Heart left ventricle (tissue), 16 donors: Measurements from ENCODE around the gene PADI6. TPM values are rescaled to one million over a fixed set of nuclear protein-coding genes. Genes with fewer than 3 reads are reported as not detected.

Experiments
- ATAC-seq, 4 donors: fragments of 200-7000 bp; cut with Tn5 transposase; one replicate each; pipeline ENCODE4 v1.9.1; 2020 to 2022; ENCODE audit warnings: moderate library complexity in 4 of 4, mild to moderate bottlenecking in 3 of 4, moderate number of reproducible peaks in 1 of 4
- DNase-seq, 5 donors: peaks; one replicate each; pipeline ENCODE4 v3.0.0-alpha.2; 2020
- H3K27ac ChIP-seq, 12 donors: fragments of 200-600 bp; sonication (generic) in 4 of 12; one replicate each; pipeline versions ENCODE4 v1.5.0 to v1.8.0; 2016 to 2022; ENCODE audit warnings: mild to moderate bottlenecking in 2 of 12
- H3K27me3 ChIP-seq, 9 donors: fragments of 200-600 bp; sonication (generic) in 2 of 9; one replicate each; pipeline versions ENCODE4 v1.5.1 to v1.8.0; 2016 to 2022; ENCODE audit warnings: mild to moderate bottlenecking in 3 of 9
- H3K36me3 ChIP-seq, 9 donors: fragments of 200-600 bp; sonication (generic) in 2 of 9; one replicate each; pipeline versions ENCODE4 v1.5.0 to v1.8.0; 2018 to 2022; ENCODE audit warnings: mild to moderate bottlenecking in 2 of 9
- H3K4me1 ChIP-seq, 12 donors: fragments of 200-600 bp; sonication (generic) in 4 of 12; one replicate each; pipeline versions ENCODE4 v1.5.0 to v1.8.0; 2016 to 2022; ENCODE audit warnings: mild to moderate bottlenecking in 3 of 12
- H3K4me3 ChIP-seq, 12 donors: fragments of 200-600 bp; sonication (generic) in 4 of 12; one replicate each; pipeline versions ENCODE4 v1.5.0 to v1.8.0; 2017 to 2022; ENCODE audit warnings: mild to moderate bottlenecking in 9 of 12, moderate library complexity in 4 of 12
- H3K9me3 ChIP-seq, 12 donors: fragments of 200-600 bp; sonication (generic) in 4 of 12; one replicate each; pipeline versions ENCODE4 v1.5.0 to v1.8.0; 2016 to 2022; ENCODE audit warnings: mild to moderate bottlenecking in 1 of 12
- CTCF ChIP-seq, 12 donors: fragments of 200-600 bp; sonication (generic) in 4 of 12; IDR thresholded peaks; one replicate each; pipeline versions ENCODE4 v1.5.0 to v1.8.0; 2018 to 2022; ENCODE audit warnings: antibody characterized with exemption in 12 of 12, mild to moderate bottlenecking in 5 of 12
- POLR2A ChIP-seq, 2 donors: fragments of 450-650 bp; IDR thresholded peaks; one replicate each; pipeline ENCODE4 v1.6.1; 2017; ENCODE audit warnings: antibody characterized with exemption in 2 of 2, mild to moderate bottlenecking in 2 of 2, moderate library complexity in 2 of 2
- WGBS, 4 donors: extraction: QIAGEN DNeasy Blood & Tissue Kit in 2 of 4; methylation state at CpG; one replicate each; pipeline versions ENCODE4 v1.1.5 to v1.1.7; 2013 to 2018; 5-methylcytosine and 5-hydroxymethylcytosine counted together
- intact Hi-C, 10 donors: fragments of 100-400 bp; cut with DNase I; formaldehyde crosslinking; loops; one replicate each; pipeline versions ENCODE4 v1.11.1 to v1.14.2; 2022
- polyA plus RNA-seq, 2 donors: library from polyadenylated mRNA; stranded (reverse); fragments of 200-250 nt; gene quantifications; one replicate each; pipeline ENCODE4 v1.2.3, GENCODE V29; 2013
- total RNA-seq, 9 donors: library from RNA; depleted of rRNA in 2 of 9; stranded (reverse); fragments of >200 nt in 2 of 9; fragmentation: NEBNext Ultra II Directional in 3 of 9; extraction: Animal tissue kit (Norgen Biotek cat#: 25700) in 3 of 9; gene quantifications; one replicate each; pipeline versions ENCODE4 v1.1.0 to v1.2.4, GENCODE V29; 2016 to 2023
- donor health status: ischemic (EF 13 %, LVEDD 7.1; RV severe dilation, severe dysfunction).
- donor health status: healthy with polysubstance abuse.
- donor health status: DM: no; HTN: yes; CAD: no.
- donor health status: DM: no; HTN: no; CAD: no.
- donor health status: ischemic (EF 25% LVEDD 6.9; RV normal size, moderate dysfunction).
- donor health status: ischemic (EF 25% LVEDD 5.7; RV mildly dilated, moderate dysfunction).
- donor health status: healthy.
- donor health status: DM: yes; HTN: yes; CAD: no.
- donor health status: ischemic (EF 35%, LVEDD 5.7; RV mildly dilated, moderate dysfunction).
- donor health status: nonischemic (EF 11% LVEDD 7.7; RV severe dilation, severe dysfunction).
- donor health status: DM: yes; HTN: yes; CAD: no.
- donor health status: PGD.
- donor health status: ischemic (EF 29% LVEDD 5.4; RV normal size, mild dysfunction).
- donor health status: nonischemic (EF 23%, LVEDD 6.1; RV moderate dilation, normal function).

PADI6 gene
- total and polyA plus RNA-seq, 11 donors, result not detected

- H3K9me3 ChIP-seq, result no peaks in the 10 kb centered on the region
- H3K4me3 ChIP-seq, result no peak overlapping the region
- DNase-seq (no peak), ATAC-seq (no peak)
- WGBS, 4 donors, result 69 to 81% (median 75%) methylated on average over 6 to 7 of the region's 7 CpGs
- TF ChIP-seq POLR2A (IDR thresholded peaks at IDR 0.05) (no peak), CTCF (IDR thresholded peaks at IDR 0.05) (no peak)
- intact Hi-C loops, result no loop called here
- no peak overlapping the region for H3K27ac ChIP-seq
- no peaks in the 10 kb centered on the region for H3K4me1 ChIP-seq
- H3K27me3 ChIP-seq, result peaks cover 0 to 61% (median 2%) of the 10 kb centered on the region in 9 donors
- no peaks in the 10 kb centered on the region for H3K36me3 ChIP-seq
These were observed 21.0 kb upstream of the PADI6 start for GRCh38 chr1:17350928-17351446.

- H3K27me3 ChIP-seq, result peaks cover 0 to 59% (median 2%) of the 10 kb centered on the region in 9 donors
These were observed 20.2 kb upstream of the PADI6 start for GRCh38 chr1:17351598-17352324.

GRCh38 chr1:17352419-17352909 lies 19.5 kb upstream of the PADI6 start:
- WGBS, 4 donors, result 48 to 64% (median 56%) methylated on average over 8 of the region's 8 CpGs
- TF ChIP-seq POLR2A (IDR thresholded peaks at IDR 0.05) (no peak), CTCF (IDR thresholded peaks at IDR 0.05) (no peak)

More at GRCh38 chr1:17351598-17352324, 20.2 kb upstream of the PADI6 start:
- DNase-seq (no peak), ATAC-seq (no peak)
- intact Hi-C loops, result no loop called here
- 65 to 83% (median 77%) methylated on average over 8 of the region's 8 CpGs for WGBS, 4 donors
- Histone ChIP-seq H3K9me3 (no peaks in the 10 kb centered on the region), H3K36me3 (no peaks in the 10 kb centered on the region), H3K4me1 (no peaks in the 10 kb centered on the region), H3K4me3 (no peak overlapping the region), H3K27ac (no peak overlapping the region)
- TF ChIP-seq CTCF (IDR thresholded peaks at IDR 0.05) (no peak), POLR2A (IDR thresholded peaks at IDR 0.05) (no peak)

GRCh38 chr1:17355898-17356297 lies 16.1 kb upstream of the PADI6 start:
- intact Hi-C loops, result no loop called here
- no peaks in the 10 kb centered on the region for H3K4me1 ChIP-seq
- ATAC-seq (no peak), DNase-seq (no peak)
- no peak overlapping the region for H3K4me3 ChIP-seq
- TF ChIP-seq POLR2A (IDR thresholded peaks at IDR 0.05) (no peak), CTCF (IDR thresholded peaks at IDR 0.05) (no peak)
- WGBS, 4 donors, result 44 to 64% (median 47%) methylated on average over 6 of the region's 6 CpGs
- H3K27me3 ChIP-seq, result peaks cover 0 to 36% (median 0%) of the 10 kb centered on the region in 9 donors
- no peak overlapping the region for H3K27ac ChIP-seq
- H3K9me3 ChIP-seq, result no peaks in the 10 kb centered on the region
- no peaks in the 10 kb centered on the region for H3K36me3 ChIP-seq

More at GRCh38 chr1:17352419-17352909, 19.5 kb upstream of the PADI6 start:
- ATAC-seq, result no peak
- H3K27me3 ChIP-seq, result peaks cover 0 to 52% (median 2%) of the 10 kb centered on the region in 9 donors
- no peaks in the 10 kb centered on the region for H3K36me3 ChIP-seq
- no peak overlapping the region for H3K27ac ChIP-seq
- no peaks in the 10 kb centered on the region for H3K4me1 ChIP-seq
- no peak for DNase-seq
- H3K4me3 ChIP-seq, result no peak overlapping the region
- no peaks in the 10 kb centered on the region for H3K9me3 ChIP-seq
- intact Hi-C loops, result no loop called here
